Mucosa of rectum (tissue), 2 donors: Measurements from ENCODE around the gene MSI2.

ENCODE experiments used
- H3K27ac ChIP-seq, 2 donors: one replicate each; pipeline ENCODE4 v1.7.0; 2013; ENCODE audit warnings: inconsistent platforms in 2 of 2, low read depth in 2 of 2, low read length in 2 of 2
- H3K27me3 ChIP-seq, 2 donors: one replicate each; pipeline ENCODE4 v1.7.0; 2013; ENCODE audit warnings: low read length in 2 of 2; ENCODE audit not compliant: control insufficient read depth in 2 of 2, insufficient read depth in 2 of 2
- H3K36me3 ChIP-seq, 2 donors: one replicate each; pipeline ENCODE4 v1.7.0; 2013; ENCODE audit warnings: low read length in 2 of 2; ENCODE audit not compliant: control insufficient read depth in 2 of 2, insufficient read depth in 2 of 2
- H3K4me1 ChIP-seq, 2 donors: one replicate each; pipeline ENCODE4 v1.7.0; 2013; ENCODE audit warnings: low read length in 2 of 2, mild to moderate bottlenecking in 1 of 2; ENCODE audit not compliant: control insufficient read depth in 2 of 2, insufficient read depth in 2 of 2
- H3K4me3 ChIP-seq, 2 donors: one replicate each; pipeline ENCODE4 v1.7.0; 2013; ENCODE audit warnings: low read length in 2 of 2
- H3K9ac ChIP-seq, 2 donors: one replicate each; pipeline ENCODE4 v1.7.0; 2013; ENCODE audit warnings: low read length in 2 of 2, low read depth in 1 of 2, mild to moderate bottlenecking in 1 of 2
- H3K9me3 ChIP-seq, 2 donors: one replicate each; pipeline ENCODE4 v1.7.0; 2013; ENCODE audit warnings: low read length in 2 of 2; ENCODE audit not compliant: control insufficient read depth in 2 of 2
- donor health status: healthy.
- donor health status: Normal muscosa, but diverticular disease.

Gene MSI2

DNA sequence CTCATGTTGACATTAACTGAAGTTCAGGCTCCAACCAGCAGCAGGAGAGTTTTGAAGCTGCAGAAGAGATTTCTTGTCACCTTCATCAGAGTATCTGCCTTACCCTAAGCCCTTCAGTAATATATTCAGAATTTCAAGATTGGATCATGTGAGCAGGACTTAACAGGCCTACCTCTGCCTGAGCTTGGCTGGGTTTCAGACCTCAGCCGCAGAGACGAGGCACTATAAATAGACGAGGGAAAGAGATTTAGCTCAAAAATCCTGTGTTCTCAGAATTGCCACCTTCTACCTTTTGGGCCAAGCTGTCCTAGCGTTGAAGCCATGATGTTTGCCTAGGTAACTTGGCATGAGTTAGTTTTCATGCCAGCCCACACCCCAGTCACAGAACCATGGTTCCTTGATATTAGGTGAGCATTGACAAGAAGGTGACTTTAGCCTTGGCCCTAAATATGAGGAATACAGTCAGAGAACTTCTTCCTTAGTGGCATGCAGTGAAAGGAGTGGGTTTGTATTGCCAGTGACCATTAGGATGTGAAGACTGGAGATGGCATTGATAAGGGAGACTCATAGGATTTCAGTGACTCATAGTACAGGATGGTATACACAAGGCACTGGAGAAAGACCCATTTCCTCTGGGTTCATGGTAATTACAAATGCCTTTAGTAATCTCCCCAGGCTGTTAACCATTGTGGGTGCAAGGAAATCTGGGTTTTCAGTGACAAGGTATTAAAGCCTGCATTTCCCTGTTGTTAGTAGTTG lies 224.3 kb downstream of the MSI2 start:
- no peak overlapping the region for H3K4me3 ChIP-seq
- no peak overlapping the region for H3K9ac ChIP-seq
- H3K27me3 ChIP-seq, result no peaks in the 10 kb centered on the region
- H3K4me1 ChIP-seq, result no peaks in the 10 kb centered on the region
- H3K9me3 ChIP-seq, result no peaks in the 10 kb centered on the region
- H3K27ac ChIP-seq, result no peak overlapping the region
- no peaks in the 10 kb centered on the region for H3K36me3 ChIP-seq

DNA sequence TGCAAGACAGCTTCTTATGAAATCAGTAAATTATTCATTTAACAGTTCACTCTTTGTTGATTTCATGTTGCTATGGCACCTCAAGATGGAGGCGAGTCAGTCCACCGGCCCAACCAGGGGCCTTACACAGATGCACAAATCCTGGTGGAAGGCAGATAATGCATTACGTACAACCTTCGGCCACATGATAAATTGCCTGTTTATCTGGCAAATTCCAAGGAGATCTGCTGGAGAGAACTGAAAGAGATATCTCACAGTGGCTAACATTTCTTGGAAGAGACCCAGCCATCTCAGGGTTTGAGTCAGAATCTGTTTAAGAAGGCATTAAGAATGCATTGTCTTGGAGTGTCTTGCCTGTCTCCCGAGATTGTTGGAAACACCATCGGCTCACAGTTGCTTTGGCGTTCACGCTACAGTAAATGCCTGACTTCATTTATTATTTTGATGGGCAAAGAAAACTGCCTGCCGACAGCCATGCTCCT lies 225.6 kb downstream of the MSI2 start:
- Histone ChIP-seq H3K27ac (no peak overlapping the region), H3K9ac (no peak overlapping the region), H3K4me1 (peaks cover 0 to 7% of the 10 kb centered on the region in 2 donors)

DNA sequence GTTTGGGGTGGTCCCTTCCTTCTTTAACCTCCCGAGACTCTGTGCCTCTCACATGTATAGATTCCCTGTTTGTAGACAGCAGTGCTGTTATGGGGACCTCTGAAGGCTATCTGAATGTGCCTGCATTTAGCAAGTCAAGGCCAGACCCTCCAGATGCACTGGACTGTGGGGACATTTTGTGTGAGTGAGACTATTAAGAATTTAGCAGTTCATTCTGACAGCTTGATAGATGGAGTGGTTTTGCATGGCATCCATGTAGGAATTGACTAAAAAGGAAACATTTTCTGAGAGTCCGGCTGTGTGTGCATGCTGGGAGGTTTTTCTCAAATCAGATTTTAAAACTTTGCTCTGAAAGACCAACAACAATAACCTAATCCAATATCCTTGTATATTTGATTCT lies 226.3 kb downstream of the MSI2 start:
- H3K4me3 ChIP-seq, result no peak overlapping the region
- no peaks in the 10 kb centered on the region for H3K27me3 ChIP-seq
- H3K4me1 ChIP-seq, result peaks cover 0 to 11% of the 10 kb centered on the region in 2 donors
- no peaks in the 10 kb centered on the region for H3K36me3 ChIP-seq
- H3K27ac ChIP-seq, result no peak overlapping the region
- no peaks in the 10 kb centered on the region for H3K9me3 ChIP-seq
- no peak overlapping the region for H3K9ac ChIP-seq

More for the DNA sequence above, 225.6 kb downstream of the MSI2 start:
- H3K27me3 ChIP-seq, result no peaks in the 10 kb centered on the region
- H3K4me3 ChIP-seq, result no peak overlapping the region
- no peaks in the 10 kb centered on the region for H3K36me3 ChIP-seq
- H3K9me3 ChIP-seq, result no peaks in the 10 kb centered on the region

DNA sequence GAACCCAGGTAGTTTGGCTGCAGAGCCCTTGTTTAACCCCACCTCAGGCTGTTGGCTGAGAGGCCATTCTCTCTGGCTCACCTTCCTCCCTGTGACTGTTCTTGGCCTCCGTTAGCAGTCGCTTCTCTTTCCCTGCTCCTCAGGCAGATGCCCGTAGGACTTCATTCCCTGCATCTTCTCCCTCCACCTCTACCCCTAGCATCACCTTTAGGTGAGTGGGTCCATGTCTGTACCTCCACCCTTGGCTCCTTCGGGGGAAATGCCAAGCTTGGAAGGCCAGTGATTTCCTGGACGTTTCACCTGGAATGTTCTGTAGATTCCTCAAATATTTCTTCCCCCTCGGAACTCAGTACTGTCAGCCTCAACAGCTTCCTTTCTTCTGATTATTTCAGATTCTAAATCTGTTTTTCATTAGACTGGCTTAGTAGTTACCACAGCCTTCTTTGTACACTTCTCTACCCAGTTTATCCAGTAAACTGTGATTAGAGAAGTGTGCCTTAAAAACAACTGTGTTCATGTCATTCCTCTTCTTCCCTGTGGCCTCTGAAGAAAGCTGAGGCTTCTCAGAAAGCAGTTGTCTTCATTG lies 227.9 kb downstream of the MSI2 start:
- Histone ChIP-seq H3K4me1 (peaks cover 0 to 11% of the 10 kb centered on the region in 2 donors), H3K9me3 (no peaks in the 10 kb centered on the region), H3K9ac (no peak overlapping the region), H3K27me3 (no peaks in the 10 kb centered on the region), H3K4me3 (no peak overlapping the region), H3K36me3 (no peaks in the 10 kb centered on the region), H3K27ac (no peak overlapping the region)

DNA sequence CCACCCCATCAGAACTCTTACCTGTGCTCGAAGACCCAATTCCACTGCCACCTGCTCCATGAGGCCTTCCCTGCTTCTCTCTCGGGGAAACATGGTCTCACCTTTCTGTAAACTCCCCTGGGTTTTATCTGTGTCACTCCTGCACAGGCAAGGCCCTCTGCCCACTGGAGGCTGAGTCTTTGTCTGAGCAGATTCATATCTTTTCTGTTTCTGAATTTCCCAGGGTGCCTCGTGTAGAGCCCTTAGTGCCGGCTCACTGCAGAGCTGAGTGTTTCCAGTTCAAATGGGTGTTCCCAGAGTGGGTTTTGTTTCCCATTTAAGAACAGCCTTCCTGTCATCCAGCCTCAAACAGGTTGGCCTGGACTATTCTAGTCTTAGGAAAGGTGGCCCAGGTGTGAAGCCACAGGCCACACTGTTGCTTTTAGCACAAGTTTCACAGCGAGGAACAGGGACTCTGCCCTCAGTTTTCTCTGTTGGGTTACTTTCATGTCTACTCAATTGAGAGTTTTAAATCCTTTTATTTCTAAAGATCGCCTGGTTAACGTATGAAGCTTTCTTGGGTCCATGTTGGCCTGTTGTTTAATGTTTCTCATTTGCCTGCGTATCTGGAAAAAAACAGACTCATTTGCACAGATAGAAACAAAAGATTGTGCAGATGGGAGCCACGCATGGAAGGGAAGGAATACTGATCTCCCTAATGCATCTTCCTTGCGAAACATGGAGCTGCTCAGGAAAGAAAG lies 228.7 kb downstream of the MSI2 start:
- Histone ChIP-seq H3K27me3 (no peaks in the 10 kb centered on the region), H3K4me3 (no peak overlapping the region), H3K36me3 (no peaks in the 10 kb centered on the region), H3K4me1 (peaks cover 0 to 11% of the 10 kb centered on the region in 2 donors), H3K27ac (no peak overlapping the region), H3K9ac (no peak overlapping the region), H3K9me3 (no peaks in the 10 kb centered on the region)

DNA sequence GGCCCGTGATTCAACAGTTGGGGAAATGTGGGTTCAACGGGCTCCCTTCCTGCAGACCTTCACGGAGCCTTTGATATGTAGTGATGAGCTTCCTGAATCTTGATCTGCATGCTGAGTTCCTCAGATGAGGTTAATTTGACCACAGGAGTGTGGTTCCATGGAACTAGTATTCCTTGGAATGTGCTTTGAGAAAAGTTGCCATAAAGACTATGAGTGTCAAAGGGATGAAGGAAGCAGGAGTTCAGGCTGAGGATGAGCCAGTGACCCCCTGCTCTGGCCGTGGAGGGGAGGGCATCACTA lies 229.2 kb downstream of the MSI2 start:
- H3K36me3 ChIP-seq, result no peaks in the 10 kb centered on the region

DNA sequence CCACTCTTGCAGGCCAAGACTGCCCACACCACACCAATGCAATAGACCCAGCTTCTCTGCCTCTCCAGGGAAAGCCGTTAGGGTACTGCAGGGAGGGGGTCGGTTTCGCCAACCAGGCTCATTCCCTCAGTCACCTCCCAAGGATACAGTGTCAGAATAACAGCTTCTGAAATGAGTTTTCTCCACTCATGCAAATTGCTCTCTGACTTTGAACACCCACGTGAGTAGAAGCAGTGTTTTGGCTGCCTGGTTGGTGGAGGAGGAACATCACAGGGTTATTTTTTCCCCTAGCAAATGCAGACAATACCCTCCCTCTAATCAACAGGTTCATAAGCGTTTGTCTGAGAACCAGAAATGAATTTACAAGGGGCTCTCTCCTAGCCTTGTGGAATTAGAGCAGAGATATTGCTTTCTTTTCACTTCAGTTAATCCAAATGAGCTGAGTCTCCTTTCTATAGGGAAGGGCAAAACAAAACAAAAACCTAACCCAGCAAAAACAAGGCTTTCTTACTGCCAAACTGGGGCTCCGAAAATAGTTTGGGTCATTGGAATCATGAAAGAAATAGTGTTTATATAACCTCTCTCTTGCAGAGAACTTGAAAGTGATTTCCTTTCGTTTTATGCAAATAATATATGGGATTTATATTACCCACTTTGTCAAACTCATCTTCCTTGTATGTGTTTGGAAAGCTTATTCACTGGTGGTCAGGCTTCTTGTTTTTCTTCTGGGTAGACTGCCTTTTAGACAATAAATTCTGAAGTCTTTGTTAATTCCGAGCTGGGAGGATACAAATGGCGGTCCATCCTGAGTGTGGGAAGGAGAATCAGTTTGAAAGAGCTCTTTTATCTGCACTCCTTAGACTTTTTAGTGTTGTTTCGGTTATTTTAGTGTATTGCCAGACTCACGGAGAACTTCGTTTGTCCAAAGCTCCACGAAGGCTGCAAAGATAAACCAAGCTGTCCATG lies 229.9 kb downstream of the MSI2 start:
- no peaks in the 10 kb centered on the region for H3K36me3 ChIP-seq
- no peak overlapping the region for H3K9ac ChIP-seq
- H3K4me1 ChIP-seq, result peaks cover 0 to 11% of the 10 kb centered on the region in 2 donors
- H3K9me3 ChIP-seq, result no peaks in the 10 kb centered on the region
- H3K4me3 ChIP-seq, result no peak overlapping the region
- H3K27ac ChIP-seq, result no peak overlapping the region
- no peaks in the 10 kb centered on the region for H3K27me3 ChIP-seq

More for the DNA sequence above, 229.2 kb downstream of the MSI2 start:
- Histone ChIP-seq H3K27me3 (no peaks in the 10 kb centered on the region), H3K9ac (no peak overlapping the region), H3K9me3 (no peaks in the 10 kb centered on the region), H3K4me3 (no peak overlapping the region), H3K4me1 (peaks cover 0 to 11% of the 10 kb centered on the region in 2 donors), H3K27ac (no peak overlapping the region)

DNA sequence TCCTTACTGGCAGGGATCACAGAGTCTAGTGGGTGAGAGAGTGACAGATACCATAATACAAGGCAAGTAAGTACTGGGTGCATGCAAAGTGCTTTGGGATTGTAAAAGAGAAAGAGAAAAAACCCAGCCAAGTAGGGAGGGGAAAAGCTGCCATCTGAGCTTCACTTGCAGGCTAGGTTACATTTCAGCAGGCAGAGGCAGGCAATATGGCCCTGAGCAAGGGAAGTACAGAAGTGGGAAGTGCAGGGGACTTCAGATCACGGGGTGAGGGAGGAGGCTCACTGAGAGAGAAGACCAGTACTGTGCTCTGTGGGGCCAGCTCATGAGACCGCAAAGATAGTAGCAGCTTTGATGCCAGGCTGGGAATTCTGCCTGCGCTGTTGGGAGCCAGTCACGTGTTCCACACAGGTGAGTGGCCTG lies 230.6 kb downstream of the MSI2 start:
- Histone ChIP-seq H3K4me1 (peaks cover 0 to 11% of the 10 kb centered on the region in 2 donors), H3K9ac (no peak overlapping the region), H3K27me3 (no peaks in the 10 kb centered on the region), H3K36me3 (no peaks in the 10 kb centered on the region), H3K9me3 (no peaks in the 10 kb centered on the region), H3K27ac (no peak overlapping the region), H3K4me3 (no peak overlapping the region)

DNA sequence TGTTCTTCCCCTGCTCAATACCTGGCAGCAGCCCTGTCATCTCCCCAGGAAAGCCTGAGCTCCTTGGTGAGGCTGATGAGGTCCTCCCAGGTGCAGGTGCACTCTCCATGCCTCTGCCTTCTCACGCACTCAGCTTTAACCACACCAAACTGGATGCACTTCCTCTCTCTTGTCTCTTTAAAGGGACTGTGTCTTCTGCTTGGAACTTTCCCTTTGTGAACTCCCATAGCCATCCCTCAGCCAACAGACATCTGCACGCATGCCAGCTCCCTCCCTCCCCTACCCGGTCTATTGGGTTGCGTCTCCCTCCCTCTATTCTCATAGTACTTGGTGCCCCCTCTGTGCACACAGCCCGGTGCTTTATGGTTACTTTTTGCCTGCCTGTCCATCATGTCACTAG lies 231.2 kb downstream of the MSI2 start:
- Histone ChIP-seq H3K36me3 (no peaks in the 10 kb centered on the region), H3K9ac (no peak overlapping the region), H3K4me1 (peaks cover 0 to 11% of the 10 kb centered on the region in 2 donors), H3K4me3 (no peak overlapping the region), H3K9me3 (no peaks in the 10 kb centered on the region), H3K27ac (no peak overlapping the region), H3K27me3 (no peaks in the 10 kb centered on the region)
